HCT116 (cell line): ENCODE data around the gene S1PR2. TPM values are rescaled to one million over a fixed set of nuclear protein-coding genes. Genes with fewer than 3 reads are reported as not detected.

Experiments
- ATAC-seq: fragments of 200-7000 bp; cut with Tn5 transposase; 2 replicates; pipeline ENCODE4 v1.9.1; 2020; ENCODE audit warnings: mild to moderate bottlenecking, moderate library complexity
- BruUV-seq: library from RNA; stranded (reverse); fragments of 400-500 nt; replicated peaks from 2 replicates; lab custom pipeline; 2021; lab: Mats Ljungman, UMichigan
- CTCF ChIA-PET: fragments of 300-600 bp; sonication (Branson Sonifier 250); formaldehyde crosslinking; loops from one replicate; lab custom pipeline; 2021; ENCODE audit warnings: antibody characterized with exemption; lab: Charles Lee
- POLR2A ChIA-PET: fragments of 300-600, 350-600 bp; sonication (Branson Sonifier 250); formaldehyde crosslinking; loops from one replicate; lab custom pipeline; 2021; ENCODE audit warnings: antibody characterized with exemption; lab: Charles Lee
- RAD21 ChIA-PET, 2 experiments: fragments of 300-600 bp; sonication (Branson Sonifier 250); formaldehyde crosslinking; loops; one replicate each; lab custom pipeline; 2023; ENCODE audit warnings: low total read pairs in 2 of 2; ENCODE audit not compliant: uncharacterized antibody in 2 of 2, unreplicated experiment in 2 of 2, low non-redundant PET in 1 of 2; lab: Charles Lee
- DNase-seq: peaks from one replicate; pipeline ENCODE4 v3.0.0-alpha.2; 2010; ENCODE audit warnings: low read depth, low spot score
- H2AFZ ChIP-seq: fragments of 200-600 bp; shearing (Covaris generic), sonication (generic); 2 replicates; pipeline ENCODE4 v1.6.1; 2017; ENCODE audit warnings: low read depth, mixed run types, mixed read lengths, antibody characterized with exemption, low read length; ENCODE audit not compliant: poor library complexity, severe bottlenecking
- H3K27ac ChIP-seq: 2 replicates; pipeline ENCODE4 v1.5.1; 2012; ENCODE audit warnings: low read depth, low read length
- H3K27me3 ChIP-seq: fragments of 200-600 bp; sonication (generic); 2 replicates; pipeline ENCODE4 v1.6.1; 2016; ENCODE audit warnings: mixed run types, low read length, mixed read lengths; ENCODE audit not compliant: insufficient read depth
- H3K36me3 ChIP-seq, 2 experiments: fragments of 200-500 bp in 1 of 2; fragments of 200-600 bp in 1 of 2; sonication (Bioruptor generic) in 1 of 2; sonication (generic) in 1 of 2; 2 replicates each; pipeline versions ENCODE4 v1.5.1 to v1.6.1; 2014 to 2016; ENCODE audit warnings: low read length in 2 of 2, inconsistent platforms in 1 of 2, mixed read lengths in 1 of 2, mixed run types in 1 of 2; ENCODE audit not compliant: insufficient read depth in 2 of 2, control insufficient read depth in 1 of 2
- H3K4me1 ChIP-seq, 2 experiments: fragments of 200-600 bp in 1 of 2; sonication (generic) in 1 of 2; 2 replicates each; pipeline versions ENCODE4 v1.5.1 to v1.6.1; 2012 to 2017; ENCODE audit warnings: low read length in 2 of 2, inconsistent platforms in 1 of 2, mild to moderate bottlenecking in 1 of 2, mixed read lengths in 1 of 2, mixed run types in 1 of 2, moderate library complexity in 1 of 2; ENCODE audit not compliant: insufficient read depth in 2 of 2, control insufficient read depth in 1 of 2
- H3K4me2 ChIP-seq: fragments of 200-600 bp; sonication (generic); 2 replicates; pipeline ENCODE4 v1.6.1; 2017; ENCODE audit warnings: mixed run types, low read length, mixed read lengths
- H3K4me3 ChIP-seq, 2 experiments: fragments of 200-600 bp in 1 of 2; sonication (generic) in 1 of 2; replicated peaks in 1 of 2; 2 replicates each; pipeline ENCODE4 v1.5.1; 2011 to 2016; ENCODE audit warnings: low read length in 2 of 2, control low read depth in 1 of 2, low read depth in 1 of 2, mild to moderate bottlenecking in 1 of 2, mixed read lengths in 1 of 2, mixed run types in 1 of 2
- H3K79me2 ChIP-seq: fragments of 200-600 bp; sonication (generic); 2 replicates; pipeline ENCODE4 v1.6.1; 2017; ENCODE audit warnings: mild to moderate bottlenecking, mixed run types, low read length, moderate library complexity, mixed read lengths; ENCODE audit not compliant: insufficient read depth
- H3K9ac ChIP-seq: fragments of 200-600 bp; sonication (generic); 2 replicates; pipeline ENCODE4 v1.6.1; 2016; ENCODE audit warnings: low read length, mixed read lengths
- H3K9me2 ChIP-seq: fragments of 200-600 bp; sonication (generic), shearing (Covaris generic); 2 replicates; pipeline ENCODE4 v1.6.1; 2017; ENCODE audit warnings: mixed run types, mild to moderate bottlenecking, moderate library complexity; ENCODE audit not compliant: insufficient read depth
- H3K9me3 ChIP-seq, 2 experiments: fragments of 200-500 bp in 1 of 2; fragments of 200-600 bp in 1 of 2; sonication (Bioruptor generic) in 1 of 2; sonication (generic) in 1 of 2; 2 replicates each; pipeline ENCODE4 v1.6.1; 2014 to 2017; ENCODE audit warnings: low read length in 2 of 2, mixed read lengths in 2 of 2, inconsistent platforms in 1 of 2, low read depth in 1 of 2, mild to moderate bottlenecking in 1 of 2, mixed run types in 1 of 2, moderate library complexity in 1 of 2; ENCODE audit not compliant: control insufficient read depth in 1 of 2, insufficient read depth in 1 of 2
- H4K20me1 ChIP-seq: fragments of 200-600 bp; sonication (generic), shearing (Covaris generic); 2 replicates; pipeline ENCODE4 v1.6.1; 2017; ENCODE audit warnings: mixed run types, mild to moderate bottlenecking, moderate library complexity; ENCODE audit not compliant: insufficient read depth
- CBX3 ChIP-seq: IDR thresholded peaks from 2 replicates; pipeline ENCODE4 v1.6.1; 2012; ENCODE audit warnings: low read depth
- CEBPB ChIP-seq: IDR thresholded peaks from 2 replicates; pipeline ENCODE4 v1.6.1; 2012; ENCODE audit warnings: low read depth
- EZH2 ChIP-seq: fragments of 200-600 bp; sonication (generic); IDR thresholded peaks from 2 replicates; pipeline ENCODE4 v1.6.1; 2017; ENCODE audit warnings: antibody characterized with exemption, mixed run types
- EZH2phosphoT487 ChIP-seq: fragments of 200-600 bp; IDR thresholded peaks from 2 replicates; pipeline ENCODE4 v1.6.1; 2018; ENCODE audit warnings: antibody characterized with exemption, borderline replicate concordance
- FOSL1 ChIP-seq: IDR thresholded peaks from 2 replicates; pipeline ENCODE4 v1.6.1; 2012; ENCODE audit warnings: low read depth
- POLR2AphosphoS5 ChIP-seq: IDR thresholded peaks from 2 replicates; pipeline ENCODE4 v1.6.1; 2011; ENCODE audit warnings: mild to moderate bottlenecking, low read depth, low read length, moderate library complexity
- SIN3A ChIP-seq: IDR thresholded peaks from 2 replicates; pipeline ENCODE4 v1.6.1; 2012; ENCODE audit warnings: low read depth
- TCF7L2 ChIP-seq: IDR thresholded peaks from 2 replicates; pipeline ENCODE4 v1.7.0; 2011; ENCODE audit warnings: borderline replicate concordance, inconsistent platforms; ENCODE audit not compliant: insufficient read depth, insufficient read length; ENCODE audit errors: extremely low read depth
- ZNF274 ChIP-seq: fragments of 200-500 bp; sonication (Bioruptor generic); IDR thresholded peaks from 2 replicates; pipeline ENCODE4 v1.6.1; 2014; ENCODE audit warnings: mild to moderate bottlenecking, low read depth, low read length, inconsistent platforms
- intact Hi-C: fragments of 100-400 bp; cut with micrococcal nuclease; formaldehyde crosslinking; loops from 2 replicates; pipeline ENCODE4 v1.10.0; 2022
- total RNA-seq: library from RNA; stranded (reverse); gene quantifications from one replicate; pipeline ENCODE4 v1.2.1, GENCODE V29; 2021; ENCODE audit not compliant: unreplicated experiment
- TF ChIP-seq, protein P1 (sequence below): IDR thresholded peaks from 2 replicates; pipeline ENCODE4 v1.6.1; 2012; ENCODE audit warnings: low read depth
- TF ChIP-seq, protein P2 (sequence below): IDR thresholded peaks from 2 replicates; pipeline ENCODE4 v1.6.1; 2012
- TF ChIP-seq, protein P3 (sequence below): IDR thresholded peaks from 2 replicates; pipeline ENCODE4 v1.6.1; 2012

Gene S1PR2
- total RNA-seq, 1 experiment from 2014 or later: 6.1 TPM

DNA sequence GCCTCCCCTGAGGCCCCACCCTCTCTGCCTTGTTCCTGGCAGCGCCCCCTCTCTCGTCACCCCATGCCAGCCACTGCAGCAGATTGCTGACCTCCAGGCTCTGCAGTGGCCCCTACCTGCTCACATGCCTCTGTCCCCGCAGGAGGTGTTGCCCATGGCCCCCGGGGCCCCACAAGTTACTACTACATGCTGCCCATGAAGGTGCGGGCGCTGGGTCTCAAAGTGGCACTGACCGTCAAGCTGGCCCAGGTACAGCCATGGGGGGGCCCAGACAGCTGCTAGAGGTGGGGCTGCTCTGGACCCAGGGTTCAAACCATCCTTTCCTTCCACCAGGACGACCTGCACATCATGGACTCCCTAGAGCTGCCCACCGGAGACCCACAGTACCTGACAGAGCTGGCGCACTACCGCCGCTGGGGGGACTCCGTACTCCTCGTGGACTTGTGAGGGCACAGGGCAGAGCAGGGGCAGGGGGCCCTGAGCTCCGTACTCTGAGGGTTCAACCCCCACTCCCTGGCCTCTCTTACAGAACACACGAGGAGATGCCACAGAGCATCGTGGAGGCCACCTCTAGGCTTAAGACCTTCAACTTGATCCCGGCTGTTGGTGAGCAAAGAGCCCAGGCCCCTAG is 27.1 kb upstream of the S1PR2 start:
- no peaks in the 10 kb centered on the region; the same call in 1 of the 2 replicates for H4K20me1 ChIP-seq
- H3K4me2 ChIP-seq: no peak overlapping the region
- H3K36me3 ChIP-seq: peaks cover 19 to 28% of the 10 kb centered on the region in 2 experiments
- H3K4me1 ChIP-seq: peaks cover 24 to 35% of the 10 kb centered on the region in 2 experiments
- no peak overlapping the region for H2AFZ ChIP-seq
- no peaks in the 10 kb centered on the region for H3K27me3 ChIP-seq
- RAD21 ChIA-PET: interaction anchor here (0.6 to 2.4 kb wide), 10 partner anchors 11 to 167 kb away, joined by 3 to 22 read pairs (median 4); partner anchors contain the start of gene ICAM5 (in 1 of the 2)
- no peak for ATAC-seq
- peak overlapping the region; percentile 20; the same call in 1 of the 2 replicates for H3K27ac ChIP-seq
- intact Hi-C loops: no loop called here
- TF ChIP-seq, protein P1, sequence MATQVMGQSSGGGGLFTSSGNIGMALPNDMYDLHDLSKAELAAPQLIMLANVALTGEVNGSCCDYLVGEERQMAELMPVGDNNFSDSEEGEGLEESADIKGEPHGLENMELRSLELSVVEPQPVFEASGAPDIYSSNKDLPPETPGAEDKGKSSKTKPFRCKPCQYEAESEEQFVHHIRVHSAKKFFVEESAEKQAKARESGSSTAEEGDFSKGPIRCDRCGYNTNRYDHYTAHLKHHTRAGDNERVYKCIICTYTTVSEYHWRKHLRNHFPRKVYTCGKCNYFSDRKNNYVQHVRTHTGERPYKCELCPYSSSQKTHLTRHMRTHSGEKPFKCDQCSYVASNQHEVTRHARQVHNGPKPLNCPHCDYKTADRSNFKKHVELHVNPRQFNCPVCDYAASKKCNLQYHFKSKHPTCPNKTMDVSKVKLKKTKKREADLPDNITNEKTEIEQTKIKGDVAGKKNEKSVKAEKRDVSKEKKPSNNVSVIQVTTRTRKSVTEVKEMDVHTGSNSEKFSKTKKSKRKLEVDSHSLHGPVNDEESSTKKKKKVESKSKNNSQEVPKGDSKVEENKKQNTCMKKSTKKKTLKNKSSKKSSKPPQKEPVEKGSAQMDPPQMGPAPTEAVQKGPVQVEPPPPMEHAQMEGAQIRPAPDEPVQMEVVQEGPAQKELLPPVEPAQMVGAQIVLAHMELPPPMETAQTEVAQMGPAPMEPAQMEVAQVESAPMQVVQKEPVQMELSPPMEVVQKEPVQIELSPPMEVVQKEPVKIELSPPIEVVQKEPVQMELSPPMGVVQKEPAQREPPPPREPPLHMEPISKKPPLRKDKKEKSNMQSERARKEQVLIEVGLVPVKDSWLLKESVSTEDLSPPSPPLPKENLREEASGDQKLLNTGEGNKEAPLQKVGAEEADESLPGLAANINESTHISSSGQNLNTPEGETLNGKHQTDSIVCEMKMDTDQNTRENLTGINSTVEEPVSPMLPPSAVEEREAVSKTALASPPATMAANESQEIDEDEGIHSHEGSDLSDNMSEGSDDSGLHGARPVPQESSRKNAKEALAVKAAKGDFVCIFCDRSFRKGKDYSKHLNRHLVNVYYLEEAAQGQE: no peak
- TF ChIP-seq ZNF274 (no peak), POLR2AphosphoS5 (no peak), TCF7L2 (no peak), EZH2 (no peak), CEBPB (no peak), EZH2phosphoT487 (no peak), SIN3A (no peak), CBX3 (no peak), FOSL1 (no peak)
- TF ChIP-seq, protein P2, sequence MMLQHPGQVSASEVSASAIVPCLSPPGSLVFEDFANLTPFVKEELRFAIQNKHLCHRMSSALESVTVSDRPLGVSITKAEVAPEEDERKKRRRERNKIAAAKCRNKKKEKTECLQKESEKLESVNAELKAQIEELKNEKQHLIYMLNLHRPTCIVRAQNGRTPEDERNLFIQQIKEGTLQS: no peak
- TF ChIP-seq, protein P3, sequence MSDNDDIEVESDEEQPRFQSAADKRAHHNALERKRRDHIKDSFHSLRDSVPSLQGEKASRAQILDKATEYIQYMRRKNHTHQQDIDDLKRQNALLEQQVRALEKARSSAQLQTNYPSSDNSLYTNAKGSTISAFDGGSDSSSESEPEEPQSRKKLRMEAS: no peak
- TF ChIP-seq, all 23 proteins: peak for 0
- ChIA-PET CTCF (interaction anchor here (0.6 to 7.7 kb wide), 24 partner anchors 8 to 443 kb away, joined by 3 to 233 read pairs (median 4); partner anchors contain the start of genes CDC37, ICAM5, QTRT1 and TYK2), POLR2A (interaction anchor here (0.9 to 2.3 kb wide), 5 partner anchors 11 to 131 kb away, joined by 3 to 11 read pairs (median 5); partner anchors contain the start of genes ICAM5, S1PR2 and TYK2)
- Histone ChIP-seq H3K9me3 (no peaks in the 10 kb centered on the region), H3K9ac (no peak overlapping the region), H3K9me2 (no peaks in the 10 kb centered on the region), H3K79me2 (peaks cover 17% of the 10 kb centered on the region), H3K4me3 (no peak overlapping the region)
- DNase-seq: no peak
- no TSS peak for BruUV-seq
